H1 (cell line): ENCODE data around the gene MAP2K7. TPM values are rescaled to one million over a fixed set of nuclear protein-coding genes. Genes with fewer than 3 reads are reported as not detected.

Experiments
- CTCF ChIA-PET: fragments of 300-600 bp; sonication (Branson Sonifier 250); formaldehyde crosslinking; loops from one replicate; lab custom pipeline; 2021; ENCODE audit not compliant: partially characterized antibody; lab: Charles Lee
- POLR2A ChIA-PET: fragments of 300-600 bp; sonication (Branson Sonifier 250); formaldehyde crosslinking; loops from one replicate; lab custom pipeline; 2021; ENCODE audit warnings: inconsistent platforms; ENCODE audit not compliant: partially characterized antibody; lab: Charles Lee
- DNase-seq, 2 experiments: peaks; one replicate each; pipeline versions ENCODE4 v3.0.0 to v3.0.0-alpha.2; 2010 to 2022; ENCODE audit warnings: low spot score in 2 of 2, low read depth in 1 of 2, mixed read lengths in 1 of 2
- FAIRE-seq: peaks from 2 replicates; lab custom pipeline; 2011; peaks lifted over from hg19 to GRCh38; lab: Jason Lieb, UNC
- H2AFZ ChIP-seq: 2 replicates; pipeline ENCODE4 v1.8.1; 2012; ENCODE audit warnings: low read length, inconsistent platforms
- H2AK5ac ChIP-seq: 2 replicates; pipeline ENCODE4 v1.6.1; 2013; ENCODE audit warnings: low read depth, low read length
- H2BK120ac ChIP-seq: replicated peaks from 2 replicates; pipeline ENCODE3; 2013; ENCODE audit warnings: low read depth, low read length, inconsistent platforms
- H2BK12ac ChIP-seq: 2 replicates; pipeline ENCODE4 v1.6.1; 2013; ENCODE audit warnings: low read depth, low read length
- H2BK15ac ChIP-seq: 2 replicates; pipeline ENCODE4 v1.6.1; 2013; ENCODE audit warnings: low read length
- H2BK20ac ChIP-seq: 2 replicates; pipeline ENCODE4 v1.6.1; 2013; ENCODE audit warnings: low read length
- H2BK5ac ChIP-seq: 2 replicates; pipeline ENCODE4 v1.6.1; 2013; ENCODE audit warnings: low read depth, low read length
- H3K14ac ChIP-seq: 2 replicates; pipeline ENCODE4 v1.6.1; 2013; ENCODE audit warnings: inconsistent platforms; ENCODE audit not compliant: insufficient read length
- H3K18ac ChIP-seq: 2 replicates; pipeline ENCODE4 v1.6.1; 2013; ENCODE audit warnings: low read length; ENCODE audit errors: extremely low read depth
- H3K23ac ChIP-seq: 2 replicates; pipeline ENCODE4 v1.6.1; 2013; ENCODE audit warnings: inconsistent platforms; ENCODE audit not compliant: insufficient read length
- H3K23me2 ChIP-seq: 2 replicates; pipeline ENCODE4 v1.6.1; 2013; ENCODE audit warnings: low read depth, low read length
- H3K27ac ChIP-seq: 2 replicates; pipeline ENCODE4 v1.6.1; 2011; ENCODE audit warnings: low read depth, low read length, inconsistent platforms
- H3K27me3 ChIP-seq, 4 experiments: replicated peaks in 1 of 4; 1 replicate in 1 of 4; 2 replicates in 3 of 4; pipeline versions ENCODE4 v1.6.1 to v1.8.1; 2011 to 2013; ENCODE audit warnings: low read length in 3 of 4, mild to moderate bottlenecking in 3 of 4, inconsistent platforms in 2 of 4, mixed read lengths in 2 of 4, moderate library complexity in 1 of 4; ENCODE audit not compliant: control insufficient read depth in 3 of 4, insufficient read depth in 3 of 4; ENCODE audit errors: extremely low read depth in 1 of 4
- H3K36me3 ChIP-seq, 4 experiments: 2 replicates each; pipeline versions ENCODE4 v1.6.1 to v1.8.1; 2011 to 2013; ENCODE audit warnings: mild to moderate bottlenecking in 4 of 4, low read length in 3 of 4, moderate library complexity in 2 of 4, control low read depth in 1 of 4, inconsistent platforms in 1 of 4; ENCODE audit not compliant: insufficient read depth in 4 of 4, control insufficient read depth in 2 of 4
- H3K4ac ChIP-seq: replicated peaks from 2 replicates; pipeline ENCODE3; 2013; ENCODE audit warnings: low read length, low read depth, mixed read lengths, inconsistent platforms; ENCODE audit not compliant: insufficient read length
- H3K4me1 ChIP-seq, 4 experiments: replicated peaks in 1 of 4; 1 replicate in 1 of 4; 2 replicates in 3 of 4; pipeline versions ENCODE4 v1.6.1 to v1.8.1; 2011 to 2013; ENCODE audit warnings: low read length in 3 of 4, inconsistent platforms in 2 of 4, mixed read lengths in 1 of 4; ENCODE audit not compliant: insufficient read depth in 4 of 4, control insufficient read depth in 3 of 4
- H3K4me2 ChIP-seq, 2 experiments: 2 replicates each; pipeline versions ENCODE4 v1.6.1 to v1.8.1; 2011 to 2013; ENCODE audit warnings: low read depth in 2 of 2, low read length in 2 of 2, control low read depth in 1 of 2, inconsistent platforms in 1 of 2, mild to moderate bottlenecking in 1 of 2; ENCODE audit not compliant: insufficient read depth in 1 of 2
- H3K4me3 ChIP-seq, 4 experiments: fragments of 200-600, 300-600 bp in 1 of 4; sonication (generic), shearing (Covaris generic), sonication (Bioruptor Twin) in 1 of 4; 2 replicates each; pipeline versions ENCODE4 v1.5.1 to v1.8.1; 2011 to 2016; ENCODE audit warnings: low read length in 4 of 4, low read depth in 3 of 4, control low read depth in 2 of 4, inconsistent platforms in 2 of 4, mild to moderate bottlenecking in 2 of 4, mixed read lengths in 1 of 4, moderate library complexity in 1 of 4; ENCODE audit not compliant: insufficient read depth in 2 of 4; ENCODE audit errors: extremely low read depth in 1 of 4
- H3K56ac ChIP-seq: replicated peaks from 2 replicates; pipeline ENCODE3; 2013; ENCODE audit warnings: low read depth, mild to moderate bottlenecking, mixed read lengths, low read length, inconsistent platforms; ENCODE audit not compliant: insufficient read length
- H3K79me1 ChIP-seq: 2 replicates; pipeline ENCODE4 v1.6.1; 2013; ENCODE audit warnings: low read depth, low read length, control low read depth
- H3K79me2 ChIP-seq, 2 experiments: 2 replicates each; pipeline versions ENCODE4 v1.6.1 to v1.8.1; 2012 to 2013; ENCODE audit warnings: low read length in 2 of 2, mild to moderate bottlenecking in 2 of 2, inconsistent platforms in 1 of 2; ENCODE audit not compliant: insufficient read depth in 2 of 2, control insufficient read depth in 1 of 2
- H3K9ac ChIP-seq, 4 experiments: replicated peaks in 1 of 4; 1 replicate in 1 of 4; 2 replicates in 3 of 4; pipeline versions ENCODE4 v1.6.1 to v1.8.1; 2011 to 2013; ENCODE audit warnings: low read depth in 3 of 4, low read length in 3 of 4, control low read depth in 2 of 4, mild to moderate bottlenecking in 2 of 4, moderate library complexity in 2 of 4, inconsistent platforms in 1 of 4; ENCODE audit errors: extremely low read depth in 1 of 4
- H3K9me3 ChIP-seq, 2 experiments: 2 replicates each; pipeline versions ENCODE4 v1.6.1 to v1.8.1; 2012 to 2013; ENCODE audit warnings: mild to moderate bottlenecking in 2 of 2, moderate library complexity in 2 of 2, control low read depth in 1 of 2, inconsistent platforms in 1 of 2, low read depth in 1 of 2, low read length in 1 of 2, mixed read lengths in 1 of 2; ENCODE audit not compliant: insufficient read depth in 2 of 2
- H4K20me1 ChIP-seq, 2 experiments: replicated peaks in 1 of 2; 2 replicates each; pipeline versions ENCODE3 to v1.8.1; 2011 to 2013; ENCODE audit warnings: inconsistent platforms in 2 of 2, low read length in 2 of 2, mild to moderate bottlenecking in 1 of 2; ENCODE audit not compliant: insufficient read depth in 2 of 2, control insufficient read depth in 1 of 2
- H4K5ac ChIP-seq: 2 replicates; pipeline ENCODE4 v1.6.1; 2013; ENCODE audit warnings: low read length, low read depth, mixed read lengths, inconsistent platforms; ENCODE audit not compliant: insufficient read length
- H4K8ac ChIP-seq: 2 replicates; pipeline ENCODE4 v1.8.0; 2013; ENCODE audit warnings: mild to moderate bottlenecking, moderate library complexity, low read length, inconsistent platforms; ENCODE audit not compliant: insufficient read depth; ENCODE audit errors: extremely low read depth
- H4K91ac ChIP-seq: replicated peaks from 2 replicates; pipeline ENCODE3; 2013; ENCODE audit warnings: low read length, mixed read lengths, inconsistent platforms; ENCODE audit not compliant: insufficient read length
- BACH1 ChIP-seq: IDR thresholded peaks from 2 replicates; pipeline ENCODE4 v1.6.1; 2012; ENCODE audit warnings: low read length, improper control_type of control experiment
- POLR2AphosphoS5 ChIP-seq: IDR thresholded peaks from 2 replicates; pipeline ENCODE4 v1.6.1; 2011; ENCODE audit warnings: low read depth, low read length
- RAD21 ChIP-seq, 2 experiments: IDR thresholded peaks in 1 of 2; conservative IDR thresholded peaks in 1 of 2; 2 replicates each; pipeline ENCODE4 v1.6.1; 2011; ENCODE audit warnings: low read depth in 2 of 2, low read length in 2 of 2, improper control_type of control experiment in 1 of 2, inconsistent platforms in 1 of 2, mild to moderate bottlenecking in 1 of 2, moderate library complexity in 1 of 2
- RFX5 ChIP-seq: IDR thresholded peaks from 2 replicates; pipeline ENCODE4 v1.6.1; 2011; ENCODE audit warnings: low read depth, low read length, improper control_type of control experiment, borderline replicate concordance
- WGBS, 2 experiments: shearing (Covaris generic) in 1 of 2; methylation state at CpG; one replicate each; pipeline versions ENCODE4 v1.1.6 to v1.1.7; 2013 to 2015; ENCODE audit warnings: low lambda C conversion rate in 2 of 2, mixed read lengths in 2 of 2, inconsistent platforms in 1 of 2, low coverage in 1 of 2, missing lambda C conversion rate in 1 of 2; ENCODE audit not compliant: insufficient replicate concordance in 2 of 2, insufficient coverage in 1 of 2, insufficient read length in 1 of 2; ENCODE audit errors: extremely low coverage in 1 of 2, missing lambda C conversion rate in 1 of 2; 5-methylcytosine and 5-hydroxymethylcytosine counted together
- polyA plus RNA-seq, 7 experiments: library from polyadenylated mRNA; depleted of rRNA in 3 of 7; stranded (reverse) in 5 of 7; unstranded in 2 of 7; fragments of >200 nt in 5 of 7; fragments of 200-250 nt in 2 of 7; gene quantifications; 1 replicate in 5 of 7; 2 replicates in 1 of 7; 4 replicates in 1 of 7; pipeline versions ENCODE4 v1.2.1 to v1.2.3, GENCODE V29; 2011 to 2013; ENCODE audit warnings: missing spikeins in 2 of 7, mixed read lengths in 2 of 7
- total RNA-seq: library from RNA; stranded (reverse); fragmentation: NEBNext Ultra II Directional; extraction: Animal tissue kit (Norgen Biotek cat#: 25700); gene quantifications from 2 replicates; pipeline ENCODE4 v1.2.1, GENCODE V29; 2021

MAP2K7 gene
- total and polyA plus RNA-seq, 2 of the 8 experiments (the other 6 are each of a cell fraction or from before 2014, with no cell fraction given) = 8.9 to 38.3 TPM

DNA sequence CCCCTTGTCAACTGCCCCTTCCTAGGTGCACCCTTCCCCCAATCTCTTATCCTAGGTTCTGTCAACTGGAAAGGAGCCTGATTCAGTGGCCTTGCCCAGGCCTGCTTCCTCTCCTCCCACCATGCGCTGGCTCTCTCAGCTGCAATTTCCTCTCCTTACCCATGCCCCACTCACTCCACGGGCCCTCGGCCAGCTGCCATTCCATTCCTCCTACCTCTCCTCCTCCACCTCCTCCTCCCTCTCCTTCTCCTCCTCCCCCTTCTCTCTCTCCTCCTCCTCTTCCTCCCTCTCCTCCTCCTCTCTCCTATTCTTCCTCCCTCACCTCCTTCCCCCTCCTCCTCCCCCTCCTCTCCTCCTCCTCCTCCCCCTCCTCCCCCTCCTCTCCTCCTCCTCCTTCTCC, 49.4 kb downstream of the MAP2K7 start:
- no peak overlapping the region for H4K5ac ChIP-seq
- no peak overlapping the region for H3K4ac ChIP-seq
- H3K14ac ChIP-seq = no peak overlapping the region
- ChIA-PET POLR2A (interaction anchor here (0.8 to 6.6 kb wide), 5 partner anchors 12 to 55 kb away, joined by 3 to 98 read pairs (median 4); partner anchors contain the start of gene TIMM44), CTCF (interaction anchor here (1.2 to 3.3 kb wide), 2 partner anchors 17 to 116 kb away, joined by 4 to 15 read pairs; no protein-coding TSS in a partner anchor)
- H3K36me3 ChIP-seq = no peaks in the 10 kb centered on the region
- no peaks in the 10 kb centered on the region for H3K79me2 ChIP-seq
- H3K23ac ChIP-seq = no peak overlapping the region
- peak overlapping the region; percentile 60 for H3K18ac ChIP-seq
- peak overlapping the region; percentile 48; the same call in 1 of the 2 replicates for H2BK5ac ChIP-seq
- H4K8ac ChIP-seq = no peak overlapping the region
- 0 out of 2 replicates have a peak overlapping the region, but pooled peaks have one; percentile 72 for H2BK20ac ChIP-seq
- no peak overlapping the region for H3K27ac ChIP-seq
- H3K9ac ChIP-seq = no peak overlapping the region
- 67% methylated on average over 1 of the region's 3 CpGs; no CpG with 5 or more reads in 1 of the 2 experiments for WGBS, 2 experiments
- H2BK120ac ChIP-seq = no peak overlapping the region
- H3K27me3 ChIP-seq = no peaks in the 10 kb centered on the region; a peak in 1 of 7 replicates
- FAIRE-seq = no peak
- H4K91ac ChIP-seq = no peak overlapping the region
- no peaks in the 10 kb centered on the region for H3K79me1 ChIP-seq
- TF ChIP-seq POLR2AphosphoS5 (no peak; the same call in 1 of the 2 replicates), RAD21 (IDR thresholded peaks at IDR 0.05 in 1 of 2, conservative IDR thresholded peaks at IDR 0.05 in 1 of 2; ENCODE audit: low read depth in 2 of 2, low read length in 2 of 2) (no peak), RFX5 (no peak), BACH1 (no peak)
- TF ChIP-seq, all 59 proteins: peak for 0
- peak overlapping the region; percentile 68; the same call in 1 of the 2 replicates for H2BK12ac ChIP-seq
- peaks cover 4% of the 10 kb centered on the region; the same call in 1 of the 2 replicates for H3K23me2 ChIP-seq
- H2AFZ ChIP-seq = no peak overlapping the region
- H3K4me3 ChIP-seq = no peak overlapping the region
- no peaks in the 10 kb centered on the region for H3K9me3 ChIP-seq
- H2BK15ac ChIP-seq = no peak overlapping the region
- no peak overlapping the region for H2AK5ac ChIP-seq
- no peak overlapping the region for H3K56ac ChIP-seq
- H4K20me1 ChIP-seq = peaks cover 0 to 2% of the 10 kb centered on the region in 2 experiments
- H3K4me2 ChIP-seq = no peak overlapping the region
- H3K4me1 ChIP-seq = peaks cover 0 to 4% (median 0%) of the 10 kb centered on the region in 4 experiments; a peak in 1 of 7 replicates
- no peak for DNase-seq
